ENCODE measurements around the gene TMEM190. TPM values are rescaled to one million over a fixed set of nuclear protein-coding genes. Genes with fewer than 3 reads are reported as not detected.

TMEM190 gene
- total RNA-seq, 2 donors from 2014 or later, result not detected

DNA sequence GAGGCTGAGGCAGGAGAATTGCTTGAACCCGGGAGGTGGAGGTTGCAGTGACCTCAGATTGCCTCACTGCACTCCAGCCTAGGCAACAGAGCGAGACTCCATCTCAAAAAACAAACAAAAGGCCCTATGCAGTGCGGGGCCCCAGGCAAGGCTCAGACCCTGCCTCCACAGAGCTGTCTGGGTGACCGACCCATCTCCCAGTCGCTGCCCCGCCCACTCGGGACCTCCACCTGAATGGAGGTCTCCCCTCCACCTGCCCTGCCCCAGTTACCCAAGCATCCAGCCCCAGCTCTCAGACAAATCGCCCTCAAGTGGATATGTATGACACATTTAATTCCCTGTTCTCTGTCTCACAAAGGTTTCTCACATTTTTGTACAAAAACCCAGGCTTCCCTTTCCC lies 11.4 kb upstream of the TMEM190 start:
- peaks cover 0 to 13% of the 10 kb centered on the region in 2 donors for H3K4me1 ChIP-seq (ENCODE audit: control insufficient read depth in 1 of 2, low read depth in 2 of 2)
- no peak overlapping the region for H3K27ac ChIP-seq
- H3K27me3 ChIP-seq (replicated peaks; ENCODE audit: insufficient read depth), result peaks cover 13% of the 10 kb centered on the region
- ATAC-seq (ENCODE audit: insufficient number of reproducible peaks, low FRiP score, low read depth), result no peak
- no peak overlapping the region for H3K4me3 ChIP-seq
- TF ChIP-seq, protein P1, sequence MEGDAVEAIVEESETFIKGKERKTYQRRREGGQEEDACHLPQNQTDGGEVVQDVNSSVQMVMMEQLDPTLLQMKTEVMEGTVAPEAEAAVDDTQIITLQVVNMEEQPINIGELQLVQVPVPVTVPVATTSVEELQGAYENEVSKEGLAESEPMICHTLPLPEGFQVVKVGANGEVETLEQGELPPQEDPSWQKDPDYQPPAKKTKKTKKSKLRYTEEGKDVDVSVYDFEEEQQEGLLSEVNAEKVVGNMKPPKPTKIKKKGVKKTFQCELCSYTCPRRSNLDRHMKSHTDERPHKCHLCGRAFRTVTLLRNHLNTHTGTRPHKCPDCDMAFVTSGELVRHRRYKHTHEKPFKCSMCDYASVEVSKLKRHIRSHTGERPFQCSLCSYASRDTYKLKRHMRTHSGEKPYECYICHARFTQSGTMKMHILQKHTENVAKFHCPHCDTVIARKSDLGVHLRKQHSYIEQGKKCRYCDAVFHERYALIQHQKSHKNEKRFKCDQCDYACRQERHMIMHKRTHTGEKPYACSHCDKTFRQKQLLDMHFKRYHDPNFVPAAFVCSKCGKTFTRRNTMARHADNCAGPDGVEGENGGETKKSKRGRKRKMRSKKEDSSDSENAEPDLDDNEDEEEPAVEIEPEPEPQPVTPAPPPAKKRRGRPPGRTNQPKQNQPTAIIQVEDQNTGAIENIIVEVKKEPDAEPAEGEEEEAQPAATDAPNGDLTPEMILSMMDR (IDR thresholded peaks at IDR 0.05), result no peak
- no peaks in the 10 kb centered on the region for H3K9me3 ChIP-seq
- no peak for DNase-seq (ENCODE audit: low spot score)
- no peaks in the 10 kb centered on the region for H3K36me3 ChIP-seq

DNA sequence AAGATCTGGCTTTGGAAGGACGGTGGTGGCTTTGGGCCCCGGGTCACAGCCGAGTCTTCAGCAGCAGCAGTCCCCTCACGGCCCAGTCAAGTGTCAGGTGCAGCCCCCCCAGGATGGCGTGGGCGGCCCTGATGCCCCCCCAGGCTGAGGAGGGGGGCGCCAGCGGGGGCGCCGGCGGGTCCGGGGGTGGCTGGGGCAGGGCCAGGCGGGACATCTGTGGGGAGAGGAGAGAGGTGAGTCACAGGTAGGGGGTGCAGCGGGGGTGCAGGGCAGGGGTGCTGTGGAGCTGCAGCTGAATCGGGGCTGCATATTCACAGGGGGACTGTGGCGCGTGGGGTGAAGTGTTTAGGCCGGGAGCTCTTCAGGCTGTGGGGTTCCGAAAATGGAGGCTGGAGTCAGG lies 10.7 kb upstream of the TMEM190 start:
- Histone ChIP-seq H3K27ac (no peak overlapping the region), H3K4me3 (no peak overlapping the region), H3K36me3 (no peaks in the 10 kb centered on the region), H3K9me3 (no peaks in the 10 kb centered on the region), H3K27me3 (replicated peaks; ENCODE audit: insufficient read depth) (peaks cover 13% of the 10 kb centered on the region), H3K4me1 (ENCODE audit: control insufficient read depth in 1 of 2, low read depth in 2 of 2) (peaks cover 0 to 13% of the 10 kb centered on the region in 2 donors)
- ATAC-seq (ENCODE audit: insufficient number of reproducible peaks, low FRiP score, low read depth), result no peak
- DNase-seq (ENCODE audit: low spot score), result no peak
- TF ChIP-seq, protein P1 (IDR thresholded peaks at IDR 0.05), result no peak

DNA sequence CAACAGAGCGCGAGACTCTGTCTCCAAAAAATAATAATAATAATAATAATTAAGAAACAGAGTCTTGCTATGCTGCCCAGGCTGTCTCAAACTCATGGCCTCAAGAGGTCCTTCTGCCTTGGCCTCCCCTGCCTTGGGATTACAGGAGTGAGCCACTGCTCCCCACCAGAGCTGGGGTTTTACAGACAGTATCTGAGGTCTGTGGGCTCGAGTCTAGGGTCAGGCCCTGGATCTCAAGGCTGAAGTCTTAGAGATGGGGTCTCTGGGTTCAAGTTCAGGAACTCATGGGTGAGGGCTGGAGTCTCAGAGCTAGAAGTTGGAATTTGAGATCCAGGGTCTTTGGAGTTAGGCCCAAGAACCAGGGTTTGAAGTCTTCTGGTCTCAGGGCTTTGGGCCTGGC lies 9.8 kb upstream of the TMEM190 start:
- H3K4me3 ChIP-seq, result no peak overlapping the region
- no peak overlapping the region for H3K27ac ChIP-seq
- ATAC-seq (ENCODE audit: insufficient number of reproducible peaks, low FRiP score, low read depth), result no peak
- H3K36me3 ChIP-seq, result no peaks in the 10 kb centered on the region
- H3K27me3 ChIP-seq (replicated peaks; ENCODE audit: insufficient read depth), result peaks cover 13% of the 10 kb centered on the region
- H3K9me3 ChIP-seq, result no peaks in the 10 kb centered on the region
- TF ChIP-seq, protein P1 (IDR thresholded peaks at IDR 0.05), result no peak
- H3K4me1 ChIP-seq (ENCODE audit: control insufficient read depth in 1 of 2, low read depth in 2 of 2), result peaks cover 0 to 13% of the 10 kb centered on the region in 2 donors
- DNase-seq (ENCODE audit: low spot score), result no peak

GRCh38 chr19:55368106-55368505 lies 8.5 kb upstream of the TMEM190 start:
- DNase-seq (ENCODE audit: low spot score) (no peak), ATAC-seq (ENCODE audit: insufficient number of reproducible peaks, low FRiP score, low read depth) (no peak)
- Histone ChIP-seq H3K27me3 (replicated peaks; ENCODE audit: insufficient read depth) (peaks cover 13% of the 10 kb centered on the region), H3K27ac (no peak overlapping the region), H3K9me3 (no peaks in the 10 kb centered on the region), H3K4me1 (ENCODE audit: control insufficient read depth in 1 of 2, low read depth in 2 of 2) (peaks cover 0 to 13% of the 10 kb centered on the region in 2 donors), H3K36me3 (no peaks in the 10 kb centered on the region), H3K4me3 (no peak overlapping the region)
- TF ChIP-seq, protein P1 (IDR thresholded peaks at IDR 0.05), result no peak

DNA sequence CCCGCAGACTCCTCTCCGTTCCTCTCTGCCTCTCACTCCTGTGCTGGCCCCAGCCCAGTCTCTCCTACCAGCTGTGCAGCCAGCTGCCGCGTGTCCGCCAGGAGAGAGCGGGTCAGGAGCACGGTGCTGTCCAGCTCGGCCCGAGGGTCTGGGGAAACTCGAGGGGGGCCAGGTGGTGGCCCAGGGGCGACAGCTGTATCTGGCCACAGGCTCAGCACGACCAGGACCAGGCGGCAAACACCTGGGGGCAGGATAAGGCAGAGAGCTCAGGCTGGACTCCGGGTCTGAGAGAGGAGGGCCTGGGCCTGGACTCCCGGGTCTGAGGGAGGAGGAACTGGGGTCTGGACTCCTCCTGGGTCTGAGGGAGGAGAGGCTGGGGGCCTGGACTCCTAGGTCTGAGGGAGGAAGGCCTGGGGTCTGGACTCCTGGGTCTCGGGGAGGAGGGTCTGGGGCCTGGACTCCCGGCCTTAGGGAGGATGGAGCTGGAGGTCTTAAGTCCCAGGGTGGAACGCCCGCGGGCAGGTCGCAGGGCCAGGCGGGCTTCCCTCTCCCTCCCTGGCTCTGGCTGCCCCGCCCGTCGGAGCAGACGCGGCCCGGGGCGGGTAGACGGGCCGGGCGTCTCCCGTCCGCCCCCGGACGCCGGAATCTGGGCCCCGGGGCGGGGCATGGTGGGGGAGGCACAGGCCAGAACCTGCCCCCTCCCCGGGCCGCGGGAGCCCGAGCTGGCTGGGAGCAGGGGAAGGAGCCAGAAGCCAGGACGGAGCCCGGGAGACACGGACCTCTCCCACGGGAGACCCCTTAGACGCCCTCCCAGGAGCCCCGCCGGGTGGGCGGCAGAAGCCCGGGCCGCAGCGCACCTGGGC lies 7.7 kb upstream of the TMEM190 start:
- Histone ChIP-seq H3K9me3 (no peaks in the 10 kb centered on the region), H3K4me3 (peak overlapping the region; percentile 44), H3K27ac (peak overlapping the region in 1 of 2 donors; percentile 34), H3K27me3 (replicated peaks; ENCODE audit: insufficient read depth) (peaks cover 13% of the 10 kb centered on the region), H3K36me3 (no peaks in the 10 kb centered on the region), H3K4me1 (ENCODE audit: control insufficient read depth in 1 of 2, low read depth in 2 of 2) (peaks cover 0 to 13% of the 10 kb centered on the region in 2 donors)
- ATAC-seq (ENCODE audit: insufficient number of reproducible peaks, low FRiP score, low read depth) (no peak), DNase-seq (ENCODE audit: low spot score) (no peak)
- TF ChIP-seq, protein P1 (IDR thresholded peaks at IDR 0.05), result no peak
